Daoy (cell line): ENCODE results near the gene C1QTNF6. TPM values are rescaled to one million over a fixed set of nuclear protein-coding genes. Genes with fewer than 3 reads are reported as not detected.

Experiments used
- DNase-seq: peaks from one replicate; pipeline ENCODE4 v3.0.0-alpha.2; 2015; ENCODE audit warnings: low read depth
- total RNA-seq: library from RNA; depleted of rRNA; stranded (reverse); fragments of >200 nt; shearing (Covaris generic); gene quantifications from 2 replicates; pipeline ENCODE4 v1.2.3, GENCODE V29; 2014

Gene C1QTNF6
- total RNA-seq, 1 experiment from 2014 or later, result 0.34 TPM

DNA sequence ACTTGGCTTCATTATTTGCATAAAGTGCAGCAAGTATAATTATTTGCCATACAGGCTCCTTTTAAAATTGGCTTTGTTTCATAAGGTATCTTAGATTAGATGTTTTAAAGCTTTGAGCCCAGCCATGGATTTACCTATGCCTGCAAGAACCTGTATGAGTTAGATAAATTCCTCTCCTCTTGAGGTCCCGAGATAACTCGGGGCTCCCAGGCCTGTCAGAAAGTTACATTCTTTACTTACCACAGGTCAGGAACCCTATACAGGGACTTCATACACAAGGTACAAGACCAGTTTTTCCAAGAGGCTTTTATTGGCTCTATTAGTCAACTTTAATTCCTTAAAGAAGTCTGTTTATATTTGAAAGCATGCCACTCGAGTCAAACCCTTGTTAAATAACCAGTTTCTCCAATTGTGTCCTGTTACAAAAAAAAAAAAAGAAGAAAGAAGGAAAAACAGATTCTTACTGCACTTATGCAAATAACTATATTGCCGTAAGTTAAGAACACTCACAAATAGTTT lies 2.3 kb upstream of the C1QTNF6 start:
- no peak for DNase-seq

DNA sequence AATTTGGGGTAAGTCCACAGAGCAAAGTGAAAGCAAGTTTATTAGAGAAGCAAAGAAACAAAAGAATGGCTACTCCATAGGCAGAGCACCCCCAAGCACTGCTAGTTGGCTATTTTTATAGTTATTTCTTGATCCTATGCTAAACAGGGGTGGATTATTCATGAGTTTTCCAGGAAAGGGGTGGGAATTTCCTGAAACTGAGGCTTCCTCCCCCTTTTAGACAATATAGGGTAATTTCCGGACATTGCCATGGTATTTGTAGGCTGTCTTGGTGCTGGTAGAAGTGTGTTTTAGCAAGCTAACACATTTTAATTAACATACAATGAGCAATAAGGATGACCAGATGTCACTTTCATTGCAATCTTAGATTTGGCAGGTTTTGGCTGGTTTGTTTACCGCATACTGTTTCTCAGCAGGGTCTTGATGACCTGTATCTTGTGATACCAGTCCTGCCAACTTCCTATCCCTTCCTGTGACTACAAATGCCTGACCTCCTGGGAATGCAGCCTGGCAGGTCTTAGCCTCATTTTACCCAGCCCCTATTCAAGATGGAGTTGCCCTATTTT lies 937 bp upstream of the C1QTNF6 start:
- DNase-seq, result no peak

DNA sequence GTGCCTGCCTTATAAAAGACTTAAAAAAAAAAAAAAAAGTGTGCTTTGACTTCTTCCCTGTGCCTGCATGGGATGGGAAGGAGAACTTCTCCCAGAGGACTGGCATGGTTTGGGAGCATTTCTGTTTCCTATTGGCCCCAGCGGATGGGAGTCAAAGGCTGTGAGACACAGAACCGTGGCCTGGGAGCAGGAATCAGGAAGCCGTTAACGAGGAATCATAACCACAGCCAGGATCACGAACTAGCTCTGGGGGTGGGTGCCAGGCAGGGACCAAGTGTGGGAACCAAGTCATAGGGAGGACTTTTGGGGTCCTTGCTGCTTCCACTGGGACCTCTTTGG lies 526 bp downstream of the C1QTNF6 start:
- peak; percentile 82 for DNase-seq

DNA sequence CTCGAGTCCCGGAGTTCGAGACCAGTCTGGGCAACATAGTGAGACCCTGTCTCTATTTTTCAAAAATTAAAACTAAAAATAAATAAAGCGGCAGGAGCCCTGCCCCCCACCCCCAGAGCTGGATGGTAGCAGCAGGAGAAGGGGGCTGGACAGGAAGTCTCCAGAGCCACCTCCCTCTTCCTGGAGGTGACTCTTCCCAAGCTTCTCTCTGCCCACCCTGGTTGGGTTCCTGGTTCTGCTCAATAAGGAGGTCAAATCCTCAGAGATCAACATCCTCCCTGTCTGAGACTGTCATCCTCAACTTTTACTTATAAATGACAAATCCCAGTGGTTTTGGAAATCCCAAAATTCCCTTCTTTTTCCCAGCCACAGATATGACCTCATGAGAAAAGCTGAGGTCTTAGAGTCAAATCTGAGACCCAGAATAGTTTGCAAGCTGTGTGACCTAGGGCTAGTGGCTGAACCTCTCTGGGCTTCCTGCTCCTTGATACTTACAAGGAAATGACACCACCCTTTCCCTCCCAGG lies 987 bp downstream of the C1QTNF6 start:
- peak; percentile 43 for DNase-seq

DNA sequence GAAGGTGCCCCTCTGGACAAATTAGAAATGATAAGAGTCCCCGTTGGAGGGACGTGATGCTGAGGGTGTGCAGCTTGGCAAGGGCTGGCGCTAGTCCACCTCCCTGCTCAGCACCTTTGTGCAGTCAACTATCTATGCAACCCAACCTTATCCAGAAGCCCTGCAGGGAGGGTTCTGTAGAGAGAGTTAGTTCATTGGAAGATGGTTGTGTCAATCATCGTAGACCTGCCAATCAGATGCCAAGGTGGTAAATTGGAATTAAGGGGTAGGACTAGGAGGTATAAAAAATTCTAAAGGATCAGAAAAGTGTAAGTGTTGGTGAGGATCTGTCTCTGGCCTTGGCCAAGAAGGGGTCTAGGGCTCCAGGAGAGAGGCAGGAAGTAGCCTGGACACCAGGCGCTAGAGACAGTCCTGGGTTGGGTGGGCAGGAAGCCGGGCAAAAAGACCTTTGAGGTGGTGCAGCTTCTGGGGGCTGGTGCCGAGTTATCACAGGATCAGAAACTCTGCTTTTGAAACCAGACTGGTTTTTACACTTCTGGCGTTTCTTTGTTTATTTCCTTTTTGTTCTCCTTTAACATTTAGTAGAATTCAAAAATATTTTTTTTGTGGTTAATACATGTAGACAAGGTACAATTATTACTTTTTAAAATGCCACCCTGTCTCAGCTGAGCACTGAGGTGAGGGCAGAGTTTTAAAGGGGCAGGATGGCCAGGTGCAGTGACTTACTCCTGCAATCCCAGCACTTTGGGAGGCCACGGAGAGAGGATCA lies 1.6 kb downstream of the C1QTNF6 start:
- peak; percentile 67 for DNase-seq

DNA sequence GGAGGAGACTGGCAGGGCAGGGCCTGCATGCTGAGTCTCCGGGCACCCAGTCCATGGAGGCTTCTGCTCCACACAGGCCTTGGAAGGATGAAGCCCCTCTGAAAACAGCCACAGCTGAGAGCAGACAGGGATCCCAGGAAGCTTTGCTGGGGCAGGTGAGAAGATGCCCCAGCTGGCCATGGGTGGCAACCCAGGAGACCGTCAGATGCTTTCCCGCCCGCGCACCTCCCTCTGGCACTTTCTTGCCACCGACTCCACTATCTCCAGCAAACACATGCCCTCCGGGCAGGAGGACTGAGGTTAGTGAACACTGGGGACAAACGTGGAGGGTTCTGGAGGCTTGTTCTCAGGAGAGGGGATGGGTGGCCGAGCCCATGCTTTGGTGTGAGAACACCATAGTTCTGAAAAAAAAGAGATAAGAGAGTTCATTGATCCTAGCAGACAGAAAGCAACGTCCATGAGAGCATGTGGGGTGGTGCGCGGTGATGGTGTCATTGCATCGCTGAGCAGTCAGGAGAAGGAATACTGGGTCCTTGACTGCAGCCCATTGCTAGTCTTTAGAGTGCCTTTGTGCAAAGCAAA lies 2.3 kb downstream of the C1QTNF6 start:
- no peak for DNase-seq

DNA sequence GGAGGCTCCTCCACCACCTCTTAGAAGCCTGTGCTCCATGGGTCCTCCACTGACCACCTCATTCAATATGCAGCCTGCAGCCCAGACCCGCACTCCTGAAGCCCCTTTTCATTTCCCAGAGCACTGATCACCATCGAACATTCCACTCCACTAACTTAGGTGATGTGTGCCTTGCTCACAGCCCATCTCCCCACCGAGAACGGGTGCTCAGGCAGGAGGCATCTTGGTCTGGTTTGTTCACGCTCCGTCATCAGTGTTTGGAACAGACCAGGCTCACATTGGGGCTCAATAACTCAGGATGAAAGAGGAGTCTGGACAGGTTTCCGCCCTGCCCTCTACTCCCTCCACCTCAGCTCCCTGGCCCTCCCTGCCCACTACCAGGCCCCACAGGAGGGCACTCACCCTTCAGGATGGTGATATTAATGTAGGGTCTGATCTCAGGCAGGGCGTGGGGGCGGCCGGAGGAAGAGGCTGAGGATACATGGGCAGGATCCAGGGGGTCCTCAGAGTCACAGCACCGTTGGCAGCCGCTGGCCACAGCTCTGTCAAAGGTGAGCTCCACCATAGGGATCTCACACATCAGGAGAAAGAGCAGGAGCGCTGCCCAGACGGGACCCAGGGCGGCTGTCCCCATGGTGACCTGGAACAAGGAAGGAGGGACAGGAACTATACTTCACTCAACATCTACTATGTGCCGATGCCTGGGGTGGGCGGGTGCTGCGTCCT lies 3.1 kb downstream of the C1QTNF6 start:
- DNase-seq, result no peak

DNA sequence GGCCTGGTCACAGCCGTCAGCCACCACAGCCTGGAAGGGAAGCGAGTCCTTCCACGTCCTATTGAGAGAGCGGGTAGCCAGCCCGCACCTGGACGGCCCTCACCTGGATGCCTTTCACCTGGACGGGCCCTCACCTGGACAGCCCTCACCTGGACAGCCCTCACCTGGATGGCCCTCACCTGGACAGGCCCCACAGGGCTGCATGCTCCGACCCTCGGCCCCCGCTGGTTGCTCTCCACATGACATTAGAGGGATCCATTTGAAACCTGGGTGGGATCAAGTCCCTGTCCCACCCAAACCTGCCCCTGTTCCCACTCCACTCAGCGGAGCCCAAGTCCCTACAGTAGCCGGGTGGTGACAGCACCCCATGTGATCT lies 3.7 kb downstream of the C1QTNF6 start:
- DNase-seq, result no peak

DNA sequence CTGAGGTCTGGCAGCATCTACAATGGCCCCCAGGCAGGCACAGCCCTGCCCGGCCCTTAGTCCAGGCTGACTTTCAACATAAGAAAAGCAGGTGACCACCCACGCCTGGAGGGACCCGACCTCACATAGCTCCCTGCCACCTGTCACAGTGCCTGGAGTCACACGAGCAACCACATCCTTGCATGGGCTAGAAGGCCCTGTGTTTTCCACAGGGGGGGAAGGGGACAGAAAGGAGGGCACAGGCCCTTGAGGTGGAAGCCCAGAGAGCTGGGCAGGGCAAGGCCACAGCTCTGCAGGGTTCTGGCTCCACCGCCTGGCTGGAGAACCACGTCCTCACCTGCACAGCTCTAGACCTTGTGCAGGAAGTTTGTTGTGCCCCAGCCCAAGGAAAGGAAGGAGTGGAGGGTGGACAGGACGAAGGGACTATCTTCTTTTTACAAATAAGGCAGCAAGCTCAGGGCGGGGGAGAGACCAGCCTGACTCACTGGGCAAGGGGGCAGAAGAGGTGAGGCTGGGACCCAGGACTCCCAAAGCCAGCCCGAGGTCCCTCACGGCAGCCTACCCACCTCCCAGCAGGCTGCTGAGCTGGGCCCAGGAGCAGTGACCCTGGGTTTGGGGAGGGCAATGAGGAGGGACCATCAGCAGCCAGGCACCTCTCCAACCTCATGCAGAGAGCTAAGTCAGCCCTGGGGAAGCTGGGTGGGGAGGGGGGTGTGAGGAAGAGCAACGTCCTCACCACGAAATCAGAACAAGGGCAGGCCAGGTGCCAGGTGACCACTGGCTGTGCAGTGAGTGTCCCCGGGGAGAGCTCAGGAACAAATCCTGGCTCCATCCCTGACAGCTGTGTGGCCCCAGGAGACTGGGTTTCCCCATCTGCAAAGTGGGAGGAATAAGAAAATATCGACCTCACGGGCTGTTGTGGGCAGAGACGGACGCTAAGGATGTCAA lies 4.3 kb downstream of the C1QTNF6 start:
- DNase-seq, result no peak

DNA sequence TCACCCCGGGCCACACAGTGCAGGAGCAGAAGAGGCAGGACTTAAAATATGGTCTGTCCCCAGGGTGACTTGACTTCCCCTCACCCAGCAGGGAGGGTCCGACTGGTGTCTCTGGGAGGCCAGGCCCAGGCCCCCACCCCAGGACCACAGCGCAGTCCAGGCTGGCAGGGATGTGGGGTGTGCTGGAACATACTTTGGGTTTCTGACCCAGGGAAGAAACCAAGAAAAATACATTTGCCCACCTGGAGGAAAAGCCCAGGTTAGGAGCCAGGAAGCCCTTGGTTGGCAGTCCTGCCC lies 5.2 kb downstream of the C1QTNF6 start:
- no peak for DNase-seq

DNA sequence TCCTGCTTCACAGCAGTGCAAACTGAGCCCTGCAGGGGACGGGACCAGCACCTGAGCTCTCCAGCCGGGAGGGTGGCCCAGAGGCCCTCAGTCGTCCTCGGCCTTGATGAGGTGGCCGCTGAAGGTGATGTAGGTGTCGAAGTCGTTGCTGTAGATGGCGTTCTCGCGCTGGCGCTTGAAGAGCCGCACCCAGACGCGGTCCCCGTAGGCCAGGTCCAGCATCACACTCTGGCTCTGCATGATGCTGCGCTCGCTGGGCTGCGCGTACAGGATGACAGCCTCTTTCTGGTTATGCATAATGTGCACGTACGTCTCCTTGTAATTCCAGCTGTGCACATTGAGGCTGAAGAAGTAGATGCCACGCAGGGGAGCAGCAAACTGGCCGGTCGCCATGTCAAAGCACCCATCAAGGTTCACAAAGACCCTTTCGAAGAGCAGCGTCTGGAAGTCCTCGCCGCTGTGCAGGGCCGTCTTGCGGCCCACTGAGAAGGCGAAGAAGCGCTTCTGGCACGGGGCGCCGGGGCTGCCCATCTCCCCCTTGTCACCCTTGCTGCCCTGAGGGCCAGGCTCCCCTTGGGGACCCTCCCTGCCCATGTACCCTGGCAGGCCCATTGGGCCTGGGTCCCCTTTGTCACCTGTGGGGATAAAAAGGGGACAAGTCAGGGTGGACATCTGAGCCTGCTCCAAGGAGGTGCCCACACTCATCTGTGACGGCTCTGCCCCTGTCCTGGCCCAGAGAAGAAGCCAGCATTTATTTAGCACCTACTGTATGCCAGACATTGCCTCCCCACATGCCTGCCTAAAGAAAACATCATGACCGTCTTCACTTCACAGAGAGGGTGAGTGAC lies 5.7 kb downstream of the C1QTNF6 start:
- no peak for DNase-seq

DNA sequence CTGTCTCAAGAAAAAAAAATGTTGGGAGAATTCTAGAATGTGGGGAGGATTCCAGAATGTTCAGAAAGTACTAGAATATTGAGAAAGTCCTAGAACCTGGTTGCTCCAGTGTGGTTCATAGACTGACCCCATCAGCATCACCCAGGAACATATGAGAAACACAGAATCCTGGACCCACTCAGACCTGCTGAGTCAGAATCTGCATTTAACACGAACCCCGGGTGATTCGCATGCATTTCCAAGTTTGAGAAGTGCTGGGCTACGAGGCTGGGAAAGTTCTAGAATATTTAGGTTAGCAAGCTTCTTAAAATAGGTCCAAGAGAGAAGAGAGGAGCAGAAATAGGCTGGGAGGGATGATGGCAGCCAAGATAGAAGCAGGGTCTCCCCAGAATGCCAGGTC lies 6.4 kb downstream of the C1QTNF6 start:
- no peak for DNase-seq

DNA sequence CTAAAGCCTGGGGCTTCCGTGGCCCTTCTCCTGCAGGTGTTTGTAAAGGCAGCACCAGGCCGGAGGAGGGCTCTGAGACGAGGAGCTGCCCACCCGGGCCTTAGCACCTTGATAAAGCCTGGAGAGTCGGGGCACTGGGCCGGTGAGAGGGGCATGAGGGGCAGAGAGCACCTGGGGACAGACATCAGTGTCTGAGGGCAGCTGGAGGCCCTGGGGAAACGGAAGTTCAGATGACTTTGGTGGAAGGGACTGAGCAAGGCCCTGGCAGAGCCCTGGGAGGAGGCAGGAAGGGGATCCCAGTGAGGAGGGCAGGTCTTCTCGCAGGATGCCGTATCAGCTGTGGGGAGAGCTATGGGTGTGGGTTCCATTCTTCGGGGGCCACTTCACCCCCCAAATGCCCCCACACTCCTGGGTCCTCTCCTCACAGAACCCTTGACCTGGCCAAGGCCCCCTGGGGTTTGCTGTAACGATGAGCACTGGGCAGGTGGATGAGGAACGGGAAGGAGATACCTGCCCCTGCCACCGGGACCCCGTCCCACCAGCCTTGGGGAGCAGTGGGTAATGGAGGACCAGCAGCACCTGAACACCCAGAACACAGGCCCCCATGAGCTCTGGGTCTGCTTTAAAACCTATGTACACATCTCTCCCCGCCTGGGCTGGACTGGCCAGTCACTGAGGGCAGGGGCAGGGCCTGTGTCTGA lies 7.4 kb downstream of the C1QTNF6 start:
- no peak for DNase-seq

DNA sequence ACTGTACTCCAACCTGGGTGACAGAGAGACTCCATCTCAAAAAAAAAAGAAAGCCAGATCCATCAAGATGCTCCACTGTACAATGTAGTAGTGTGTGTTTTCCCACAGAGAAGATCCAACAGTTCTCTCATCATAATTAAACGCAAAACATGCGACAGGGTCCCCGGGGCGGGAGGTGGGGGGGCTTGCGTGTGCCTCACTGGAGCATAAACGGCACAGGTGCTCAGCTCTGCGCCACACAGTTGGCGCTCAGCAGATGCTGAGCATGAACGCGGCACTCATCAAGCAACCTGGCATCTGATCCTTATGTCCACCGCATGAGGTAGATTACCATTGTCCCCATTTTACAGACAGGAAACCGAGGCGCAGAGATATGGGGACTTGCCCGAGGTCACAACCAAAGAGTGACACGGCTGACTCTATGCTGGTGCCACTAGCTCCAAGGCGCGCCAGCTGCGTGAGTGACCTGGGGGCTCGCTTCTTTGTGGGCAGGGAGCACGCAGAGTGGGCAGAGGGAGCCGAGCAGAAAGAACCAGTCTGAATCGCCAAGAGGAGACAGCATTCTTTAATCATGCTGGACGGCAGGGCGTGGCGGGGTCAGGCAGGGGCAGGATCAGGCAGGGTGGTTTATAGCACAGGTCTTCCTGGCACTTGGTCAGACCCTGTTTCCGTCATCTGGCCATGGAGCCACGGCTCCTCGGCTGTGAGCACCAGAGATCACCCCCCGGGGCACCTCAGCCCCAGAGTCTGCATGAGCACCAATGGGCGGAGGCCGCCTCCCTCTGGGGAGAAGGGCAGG lies 8.2 kb downstream of the C1QTNF6 start:
- DNase-seq, result no peak

DNA sequence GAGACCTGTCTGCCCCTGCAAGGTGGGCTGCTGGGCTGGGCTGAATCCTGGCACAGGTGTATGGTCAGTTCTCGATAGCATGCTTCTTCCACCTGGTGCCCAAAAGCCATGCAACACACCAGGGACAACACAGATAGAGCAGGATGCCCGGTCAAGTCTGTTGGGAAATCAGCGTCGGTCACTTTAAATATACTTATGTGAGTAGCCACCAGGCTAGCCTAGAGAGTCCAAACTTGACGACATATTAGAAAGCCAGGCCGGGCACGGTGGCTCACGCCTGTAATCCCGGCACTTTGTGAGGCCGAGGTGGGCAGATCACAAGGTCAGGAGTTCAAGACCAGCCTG lies 8.9 kb downstream of the C1QTNF6 start:
- DNase-seq, result no peak

DNA sequence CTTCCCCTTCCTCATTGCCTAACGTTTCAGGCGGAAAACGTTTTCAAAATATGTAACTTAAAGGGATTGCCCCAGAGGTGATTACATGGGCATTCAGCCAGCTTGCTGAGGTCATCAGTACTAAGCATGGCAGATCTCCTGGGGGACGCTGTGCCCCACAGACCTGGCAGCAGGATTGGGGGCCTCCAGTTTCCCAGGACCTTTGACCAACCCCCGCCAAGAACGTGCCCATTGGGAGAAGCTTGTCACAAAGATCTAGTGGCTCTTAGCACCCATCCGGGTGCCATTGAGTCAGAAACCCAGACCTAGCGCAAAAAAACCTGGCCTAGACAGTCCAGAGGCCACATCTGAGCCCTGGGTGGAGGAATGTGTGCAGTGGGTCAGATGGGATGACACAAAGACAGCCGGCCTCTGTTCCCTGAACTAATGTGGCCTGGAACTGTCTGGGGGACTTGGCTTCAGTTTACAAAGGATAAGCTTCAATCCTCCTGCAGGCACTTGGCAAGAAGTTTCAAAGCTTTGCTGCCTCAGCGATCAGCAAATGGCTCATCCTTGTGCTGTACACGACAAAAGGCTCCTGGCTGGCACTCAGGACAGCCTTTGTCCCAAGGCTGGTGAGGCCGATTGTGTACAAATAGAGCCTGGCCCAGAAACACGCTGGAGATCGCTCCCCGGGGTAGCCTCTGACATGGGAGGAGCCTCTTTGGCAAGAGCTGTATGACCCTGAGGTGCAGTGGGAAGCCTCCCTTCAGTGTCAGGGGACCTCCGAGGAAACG lies 9.5 kb downstream of the C1QTNF6 start:
- peak; percentile 69 for DNase-seq

DNA sequence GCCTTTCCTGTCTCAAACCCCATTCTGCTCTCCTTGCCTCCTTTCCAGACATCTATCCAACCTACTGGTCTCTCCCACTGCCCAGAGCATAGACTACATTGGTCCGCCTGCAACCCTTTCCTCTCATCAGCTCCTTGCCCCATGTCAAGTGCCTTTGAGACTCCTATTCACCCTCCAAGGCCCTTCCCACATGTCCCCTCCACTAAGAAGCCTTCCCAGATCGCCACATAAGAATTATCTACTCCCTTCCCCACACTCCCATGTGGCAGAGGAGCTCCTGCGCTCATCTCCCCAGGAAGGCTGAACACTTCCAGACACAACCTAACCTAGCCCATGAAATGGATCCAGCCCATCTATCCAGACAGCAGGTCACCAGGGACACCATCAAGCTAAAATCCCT lies 10.3 kb downstream of the C1QTNF6 start:
- DNase-seq, result no peak

DNA sequence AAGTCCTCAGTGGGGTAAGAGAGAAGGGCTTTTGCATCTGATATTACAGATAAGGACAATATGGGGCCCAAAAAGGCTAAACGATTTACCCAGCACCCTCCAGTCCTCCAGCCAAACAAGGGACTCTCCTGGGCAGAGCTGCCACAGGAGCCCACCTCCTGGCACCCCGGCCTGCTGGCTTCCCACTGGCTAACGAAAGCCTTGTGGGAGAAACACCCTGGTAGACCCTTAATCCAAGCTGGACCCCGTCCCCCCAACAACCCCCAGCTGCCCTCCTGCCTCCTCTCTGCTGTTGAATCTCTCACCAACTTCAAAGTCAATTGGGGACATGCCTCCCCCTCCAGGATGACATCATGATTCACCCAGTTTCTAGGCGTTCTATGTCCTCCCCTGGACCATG lies 10.8 kb downstream of the C1QTNF6 start:
- no peak for DNase-seq
